CD4-positive, alpha-beta T cell treated with Interleukin-6 at 100 ng/mL for 8 hours (primary cell): ENCODE measurements around the gene HOXD9.

ENCODE experiments used
- DNase-seq: peaks from one replicate; pipeline ENCODE4 v3.0.0-alpha.2; 2020; ENCODE audit warnings: mixed read lengths, low spot score

The HOXD9 gene

GRCh38 chr2:176169181-176169580, 46.7 kb downstream of the HOXD9 start:
- DNase-seq: no peak

GRCh38 chr2:176169711-176170110, 47.2 kb downstream of the HOXD9 start:
- no peak for DNase-seq

DNA sequence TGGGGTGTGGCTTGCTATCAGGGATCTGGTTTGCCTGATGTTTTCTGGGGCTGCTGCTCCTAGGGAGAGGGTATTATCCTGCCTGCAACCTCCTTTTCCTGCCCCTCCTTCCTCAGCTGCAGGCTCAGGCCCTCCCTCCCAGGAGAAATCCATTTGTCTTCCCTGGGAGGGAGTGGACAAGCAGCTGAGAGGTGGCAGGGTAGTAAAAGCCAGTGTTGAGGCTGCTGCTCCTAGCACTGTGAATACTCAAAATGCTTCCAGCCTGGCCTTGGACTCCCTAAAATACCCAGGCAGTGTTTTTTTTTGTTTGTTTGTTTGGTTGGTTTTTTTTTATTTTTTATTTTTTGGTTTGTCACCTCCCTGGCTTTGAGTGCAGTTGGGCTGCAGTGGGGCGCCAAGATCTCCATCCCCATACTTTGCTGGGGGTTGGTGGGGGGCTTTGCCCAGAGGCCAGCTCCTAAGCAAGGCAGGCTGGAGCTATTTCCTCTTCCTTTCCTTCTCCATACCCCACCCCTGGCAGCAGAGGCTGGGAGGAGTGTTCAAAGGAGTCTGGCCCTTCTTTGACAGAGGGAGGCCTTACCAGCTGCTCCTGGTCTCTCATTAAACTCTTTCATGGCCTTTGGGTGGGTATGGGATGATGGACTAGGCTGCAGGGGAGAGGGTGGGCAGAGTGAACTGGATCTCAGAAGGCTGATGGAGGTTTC, 48.2 kb downstream of the HOXD9 start:
- no peak for DNase-seq

GRCh38 chr2:176171351-176172006, 49.0 kb downstream of the HOXD9 start:
- no peak for DNase-seq

GRCh38 chr2:176172007-176172894, 49.7 kb downstream of the HOXD9 start:
- DNase-seq: no peak

DNA sequence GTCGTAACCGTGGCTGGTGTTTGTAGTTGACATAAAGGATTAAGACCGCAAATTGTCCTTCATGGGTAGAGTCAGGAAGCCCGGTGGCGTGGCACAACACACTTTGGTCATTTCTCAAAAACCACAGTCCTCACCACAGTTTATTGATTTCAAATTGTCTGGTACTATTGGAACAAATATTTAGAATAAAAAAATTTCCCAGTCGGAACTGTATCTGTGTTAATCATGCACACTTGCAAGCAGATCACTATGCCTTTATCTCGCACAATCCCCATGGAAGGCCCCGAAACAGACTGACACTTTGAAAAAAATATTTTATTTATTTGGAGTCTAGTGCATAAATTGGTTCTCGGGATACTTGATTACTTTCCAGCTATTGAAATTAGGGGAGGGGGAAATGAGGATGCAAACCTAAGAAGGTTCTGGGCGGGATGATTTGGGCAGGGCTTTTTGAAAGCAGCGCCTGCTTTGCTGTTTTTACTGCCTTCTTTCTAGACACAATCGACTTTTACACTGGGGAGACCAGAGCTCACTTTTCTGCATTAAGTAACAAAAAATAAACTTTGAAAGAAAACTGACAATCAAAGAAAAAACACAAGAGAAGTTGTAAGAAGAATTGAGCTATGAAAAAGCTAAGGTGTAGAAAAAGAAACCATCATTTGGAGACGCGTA, 50.5 kb downstream of the HOXD9 start:
- DNase-seq: no peak

- DNase-seq: no peak
These were observed 51.3 kb downstream of the HOXD9 start for GRCh38 chr2:176173567-176174381.

DNA sequence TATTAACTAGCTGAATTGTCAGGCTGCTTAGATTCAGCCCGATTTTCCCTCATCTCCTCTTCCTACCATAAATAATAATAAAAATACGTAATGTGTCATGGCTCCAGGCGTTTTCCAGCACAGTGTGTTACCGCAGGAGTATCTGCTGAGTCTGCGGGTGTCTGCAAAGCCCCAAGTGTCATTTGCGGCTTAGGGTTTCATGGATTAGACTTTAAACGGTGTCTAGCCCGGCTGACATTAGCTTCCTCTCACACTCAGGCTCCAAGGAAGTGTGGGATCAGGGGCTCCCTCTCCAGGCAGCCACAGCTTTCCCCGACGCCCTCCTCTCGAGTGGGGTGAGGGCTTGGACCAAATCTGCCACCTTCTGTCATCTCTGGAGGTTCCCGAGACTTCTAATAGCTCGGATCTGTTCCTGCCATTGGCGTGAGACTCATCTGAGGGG, 51.9 kb downstream of the HOXD9 start:
- no peak for DNase-seq
